Measurements from ENCODE around the gene CASP2. TPM values are rescaled to one million over a fixed set of nuclear protein-coding genes. Genes with fewer than 3 reads are reported as not detected.

CASP2 gene
- polyA plus RNA-seq, 1 donor (not counting 4 experiments of a cell fraction or from before 2014, with no cell fraction given) = 12.8 TPM

DNA sequence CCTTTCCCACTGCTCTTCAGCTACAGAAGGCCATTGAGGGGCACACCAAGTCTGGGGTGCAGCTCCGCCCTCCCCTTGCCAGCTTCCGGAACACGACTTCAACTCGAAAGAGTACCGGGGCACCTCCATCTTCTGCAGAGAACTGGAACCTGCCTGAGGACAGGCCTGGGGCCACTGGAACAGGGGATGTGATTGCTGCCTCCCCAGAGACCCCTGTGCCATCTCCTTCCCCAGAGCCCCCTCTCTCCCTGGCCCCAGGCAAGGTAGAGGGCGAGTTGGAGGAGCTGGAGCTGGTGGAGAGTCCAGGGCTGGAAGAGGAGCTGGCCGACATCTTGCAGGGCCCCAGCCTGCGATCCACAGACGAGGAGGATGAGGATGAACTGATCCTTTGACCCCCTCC lies 63.4 kb downstream of the CASP2 start:
- no peak for FAIRE-seq
- no peaks in the 10 kb centered on the region for H4K20me1 ChIP-seq (ENCODE audit: control insufficient read depth, extremely low read depth, insufficient read depth, low read length)
- H3K9me3 ChIP-seq (ENCODE audit: control insufficient read depth, low read depth, low read length) = no peaks in the 10 kb centered on the region
- no peak overlapping the region for H3K27ac ChIP-seq (ENCODE audit: control insufficient read depth, insufficient read depth, low read length)
- no peak overlapping the region for H3K4me3 ChIP-seq (ENCODE audit: control insufficient read depth in 2 of 3, extremely low read depth in 1 of 3, insufficient read depth in 2 of 3, low read depth in 1 of 3, low read length in 3 of 3)
- H3K79me2 ChIP-seq (ENCODE audit: control insufficient read depth, insufficient read depth, low read length) = no peaks in the 10 kb centered on the region
- no peak overlapping the region for H2AFZ ChIP-seq (ENCODE audit: control insufficient read depth, low read length)
- dilution Hi-C loops (cut with MboI; ENCODE audit: extremely low pct_ligation_motif_present, low sequenced_read_pairs) = no loop called here
- no peak overlapping the region for H3K9ac ChIP-seq (ENCODE audit: control insufficient read depth, extremely low read depth, insufficient read depth, low read length)
- H3K36me3 ChIP-seq (ENCODE audit: control insufficient read depth in 2 of 2, extremely low read depth in 1 of 2, insufficient read depth in 2 of 2, low read length in 2 of 2) = no peaks in the 10 kb centered on the region
- H3K27me3 ChIP-seq (ENCODE audit: control insufficient read depth, extremely low read depth, insufficient read depth, low read length) = peaks cover 20% of the 10 kb centered on the region
- no peak overlapping the region for H3K4me2 ChIP-seq (ENCODE audit: control insufficient read depth, extremely low read depth, insufficient read depth, low read depth, low read length)
- H3K9me1 ChIP-seq (ENCODE audit: control insufficient read depth, extremely low read depth, insufficient read depth, low read length) = no peaks in the 10 kb centered on the region
- no peak for TF ChIP-seq EZH2 (IDR thresholded peaks at IDR 0.05; ENCODE audit: low read length)
- no peak for TF ChIP-seq CTCF (optimal IDR thresholded peaks at IDR 0.05 in 1 of 3, IDR thresholded peaks at IDR 0.05 in 1 of 3, conservative IDR thresholded peaks at IDR 0.05 in 1 of 3; ENCODE audit: extremely low read depth in 1 of 3, insufficient read depth in 2 of 3, low read length in 3 of 3)
- no peak for DNase-seq (ENCODE audit: low read depth, low spot score)
- no peaks in the 10 kb centered on the region for H3K4me1 ChIP-seq (ENCODE audit: control insufficient read depth, extremely low read depth, insufficient read depth, low read length)

DNA sequence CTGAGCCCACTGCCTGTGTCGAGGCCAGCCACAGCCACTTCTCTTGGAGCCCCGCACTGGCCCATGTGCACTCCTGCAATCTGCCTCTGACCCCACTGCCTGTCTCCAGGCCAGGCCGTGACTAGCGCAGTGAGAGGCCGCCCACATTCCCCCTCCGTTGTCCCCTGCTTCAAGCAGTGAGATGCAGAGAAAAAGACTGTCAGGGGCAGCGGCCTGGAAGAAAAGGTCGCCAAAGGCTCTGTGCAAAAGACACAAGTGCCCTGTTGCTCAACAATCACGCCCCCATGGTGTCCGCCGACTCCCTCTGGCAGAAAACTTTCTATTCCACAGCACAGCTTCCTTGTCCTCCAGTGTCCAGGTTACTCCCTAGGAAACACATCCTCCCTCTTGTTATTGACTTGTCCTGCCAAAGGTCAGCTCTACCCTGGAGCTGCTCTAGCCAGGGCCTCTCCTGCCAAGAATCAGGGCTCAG lies 64.4 kb downstream of the CASP2 start:
- Histone ChIP-seq H3K27ac (ENCODE audit: control insufficient read depth, insufficient read depth, low read length) (no peak overlapping the region), H3K9ac (ENCODE audit: control insufficient read depth, extremely low read depth, insufficient read depth, low read length) (no peak overlapping the region), H3K4me3 (ENCODE audit: control insufficient read depth in 2 of 3, extremely low read depth in 1 of 3, insufficient read depth in 2 of 3, low read depth in 1 of 3, low read length in 3 of 3) (no peak overlapping the region), H3K9me1 (ENCODE audit: control insufficient read depth, extremely low read depth, insufficient read depth, low read length) (no peaks in the 10 kb centered on the region), H3K4me2 (ENCODE audit: control insufficient read depth, extremely low read depth, insufficient read depth, low read depth, low read length) (no peak overlapping the region), H3K79me2 (ENCODE audit: control insufficient read depth, insufficient read depth, low read length) (no peaks in the 10 kb centered on the region), H3K36me3 (ENCODE audit: control insufficient read depth in 2 of 2, extremely low read depth in 1 of 2, insufficient read depth in 2 of 2, low read length in 2 of 2) (no peaks in the 10 kb centered on the region), H2AFZ (ENCODE audit: control insufficient read depth, low read length) (no peak overlapping the region), H3K4me1 (ENCODE audit: control insufficient read depth, extremely low read depth, insufficient read depth, low read length) (no peaks in the 10 kb centered on the region), H3K9me3 (ENCODE audit: control insufficient read depth, low read depth, low read length) (no peaks in the 10 kb centered on the region), H4K20me1 (ENCODE audit: control insufficient read depth, extremely low read depth, insufficient read depth, low read length) (no peaks in the 10 kb centered on the region), H3K27me3 (ENCODE audit: control insufficient read depth, extremely low read depth, insufficient read depth, low read length) (peaks cover 15% of the 10 kb centered on the region)
- dilution Hi-C loops (cut with MboI; ENCODE audit: extremely low pct_ligation_motif_present, low sequenced_read_pairs) = no loop called here
- no peak for TF ChIP-seq CTCF (optimal IDR thresholded peaks at IDR 0.05 in 1 of 3, IDR thresholded peaks at IDR 0.05 in 1 of 3, conservative IDR thresholded peaks at IDR 0.05 in 1 of 3; ENCODE audit: extremely low read depth in 1 of 3, insufficient read depth in 2 of 3, low read length in 3 of 3)
- TF ChIP-seq EZH2 (IDR thresholded peaks at IDR 0.05; ENCODE audit: low read length) = no peak
- DNase-seq (ENCODE audit: low read depth, low spot score) = no peak
- FAIRE-seq = no peak

Measured in keratinocyte (primary cell).